ENCODE results near the gene TMEM108. TPM values are rescaled to one million over a fixed set of nuclear protein-coding genes. Genes with fewer than 3 reads are reported as not detected.

The TMEM108 gene
- polyA plus RNA-seq, 1 of the 3 experiments (the other 2 are of a cell fraction), result 8.6 TPM

DNA sequence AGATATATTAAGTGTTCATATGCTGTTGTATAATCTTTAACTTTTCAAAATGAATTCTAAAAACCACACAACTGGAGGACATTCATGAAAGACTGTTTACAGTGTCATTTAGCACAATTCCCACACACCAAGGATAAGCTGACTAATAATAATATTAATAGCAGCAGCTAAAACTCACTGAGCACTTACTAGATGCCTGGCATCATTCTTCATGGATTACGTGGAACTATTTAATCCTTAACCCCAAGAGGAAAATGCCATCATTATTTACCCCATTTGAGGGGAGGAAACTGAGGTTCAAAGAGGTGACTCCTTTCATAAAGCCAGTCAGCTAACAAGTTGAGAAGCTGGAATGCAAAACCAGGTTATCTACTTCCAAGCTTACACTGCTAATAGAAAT is 77.0 kb downstream of the TMEM108 start (continued):
- TF ChIP-seq, protein P1, sequence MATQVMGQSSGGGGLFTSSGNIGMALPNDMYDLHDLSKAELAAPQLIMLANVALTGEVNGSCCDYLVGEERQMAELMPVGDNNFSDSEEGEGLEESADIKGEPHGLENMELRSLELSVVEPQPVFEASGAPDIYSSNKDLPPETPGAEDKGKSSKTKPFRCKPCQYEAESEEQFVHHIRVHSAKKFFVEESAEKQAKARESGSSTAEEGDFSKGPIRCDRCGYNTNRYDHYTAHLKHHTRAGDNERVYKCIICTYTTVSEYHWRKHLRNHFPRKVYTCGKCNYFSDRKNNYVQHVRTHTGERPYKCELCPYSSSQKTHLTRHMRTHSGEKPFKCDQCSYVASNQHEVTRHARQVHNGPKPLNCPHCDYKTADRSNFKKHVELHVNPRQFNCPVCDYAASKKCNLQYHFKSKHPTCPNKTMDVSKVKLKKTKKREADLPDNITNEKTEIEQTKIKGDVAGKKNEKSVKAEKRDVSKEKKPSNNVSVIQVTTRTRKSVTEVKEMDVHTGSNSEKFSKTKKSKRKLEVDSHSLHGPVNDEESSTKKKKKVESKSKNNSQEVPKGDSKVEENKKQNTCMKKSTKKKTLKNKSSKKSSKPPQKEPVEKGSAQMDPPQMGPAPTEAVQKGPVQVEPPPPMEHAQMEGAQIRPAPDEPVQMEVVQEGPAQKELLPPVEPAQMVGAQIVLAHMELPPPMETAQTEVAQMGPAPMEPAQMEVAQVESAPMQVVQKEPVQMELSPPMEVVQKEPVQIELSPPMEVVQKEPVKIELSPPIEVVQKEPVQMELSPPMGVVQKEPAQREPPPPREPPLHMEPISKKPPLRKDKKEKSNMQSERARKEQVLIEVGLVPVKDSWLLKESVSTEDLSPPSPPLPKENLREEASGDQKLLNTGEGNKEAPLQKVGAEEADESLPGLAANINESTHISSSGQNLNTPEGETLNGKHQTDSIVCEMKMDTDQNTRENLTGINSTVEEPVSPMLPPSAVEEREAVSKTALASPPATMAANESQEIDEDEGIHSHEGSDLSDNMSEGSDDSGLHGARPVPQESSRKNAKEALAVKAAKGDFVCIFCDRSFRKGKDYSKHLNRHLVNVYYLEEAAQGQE (IDR thresholded peaks at IDR 0.05; ENCODE audit: low read depth, low read length), result no peak
- TF ChIP-seq FOXM1 (IDR thresholded peaks at IDR 0.05; ENCODE audit: low read depth) (no peak), JUND (IDR thresholded peaks at IDR 0.05) (no peak), YY1 (IDR thresholded peaks at IDR 0.05; ENCODE audit: low read depth) (no peak), SIN3A (IDR thresholded peaks at IDR 0.05; ENCODE audit: borderline replicate concordance, low read depth, low read length) (no peak), ELF1 (IDR thresholded peaks at IDR 0.05) (no peak), TEAD4 (IDR thresholded peaks at IDR 0.05; ENCODE audit: borderline replicate concordance, insufficient read depth) (no peak), SMC3 (IDR thresholded peaks at IDR 0.05; ENCODE audit: low read depth, low read length) (no peak)
- TF ChIP-seq, protein P2, sequence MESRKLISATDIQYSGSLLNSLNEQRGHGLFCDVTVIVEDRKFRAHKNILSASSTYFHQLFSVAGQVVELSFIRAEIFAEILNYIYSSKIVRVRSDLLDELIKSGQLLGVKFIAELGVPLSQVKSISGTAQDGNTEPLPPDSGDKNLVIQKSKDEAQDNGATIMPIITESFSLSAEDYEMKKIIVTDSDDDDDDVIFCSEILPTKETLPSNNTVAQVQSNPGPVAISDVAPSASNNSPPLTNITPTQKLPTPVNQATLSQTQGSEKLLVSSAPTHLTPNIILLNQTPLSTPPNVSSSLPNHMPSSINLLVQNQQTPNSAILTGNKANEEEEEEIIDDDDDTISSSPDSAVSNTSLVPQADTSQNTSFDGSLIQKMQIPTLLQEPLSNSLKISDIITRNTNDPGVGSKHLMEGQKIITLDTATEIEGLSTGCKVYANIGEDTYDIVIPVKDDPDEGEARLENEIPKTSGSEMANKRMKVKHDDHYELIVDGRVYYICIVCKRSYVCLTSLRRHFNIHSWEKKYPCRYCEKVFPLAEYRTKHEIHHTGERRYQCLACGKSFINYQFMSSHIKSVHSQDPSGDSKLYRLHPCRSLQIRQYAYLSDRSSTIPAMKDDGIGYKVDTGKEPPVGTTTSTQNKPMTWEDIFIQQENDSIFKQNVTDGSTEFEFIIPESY (IDR thresholded peaks at IDR 0.05; ENCODE audit: borderline replicate concordance, low read depth), result no peak

DNA sequence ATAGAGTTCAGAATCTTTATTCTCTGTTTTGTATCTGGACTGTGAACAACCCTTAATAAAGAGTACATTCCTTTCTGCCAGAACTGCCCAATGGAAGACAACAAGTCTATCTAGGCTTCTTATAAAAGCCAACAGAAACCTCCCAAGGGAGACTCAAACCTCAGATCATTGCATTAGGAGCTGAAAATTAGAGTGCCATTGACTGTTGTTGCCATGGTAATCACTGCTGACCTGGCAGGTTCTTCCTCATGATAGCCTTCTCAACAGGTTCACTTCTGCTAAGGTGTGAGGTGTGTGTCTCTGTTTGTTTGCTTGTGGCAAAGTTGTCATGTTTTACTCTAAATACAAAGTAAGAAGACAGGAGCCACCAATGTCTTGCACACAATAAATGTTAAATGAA is 79.2 kb downstream of the TMEM108 start:
- H3K4me3 ChIP-seq (ENCODE audit: low read depth in 2 of 2, low read length in 1 of 2), result no peak overlapping the region
- DNase-seq, result no peak
- no peak overlapping the region for H2AFZ ChIP-seq (ENCODE audit: low read depth)
- no peak overlapping the region for H3K9ac ChIP-seq
- no peaks in the 10 kb centered on the region for H3K36me3 ChIP-seq (replicated peaks in 1 of 2; ENCODE audit: control insufficient read depth in 1 of 2, insufficient read depth in 2 of 2, low read length in 1 of 2)
- no peak overlapping the region for H3K4me2 ChIP-seq
- no peaks in the 10 kb centered on the region for H4K20me1 ChIP-seq (ENCODE audit: insufficient read depth)
- no peak for TF ChIP-seq RCOR1 (IDR thresholded peaks at IDR 0.05; ENCODE audit: low read length)
- TF ChIP-seq RAD21 (IDR thresholded peaks at IDR 0.05; ENCODE audit: low read length), result no peak
- no peak for TF ChIP-seq GATA2 (CRISPR knock-in tag; IDR thresholded peaks at IDR 0.05)
- TF ChIP-seq, protein P3, sequence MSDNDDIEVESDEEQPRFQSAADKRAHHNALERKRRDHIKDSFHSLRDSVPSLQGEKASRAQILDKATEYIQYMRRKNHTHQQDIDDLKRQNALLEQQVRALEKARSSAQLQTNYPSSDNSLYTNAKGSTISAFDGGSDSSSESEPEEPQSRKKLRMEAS (IDR thresholded peaks at IDR 0.05; ENCODE audit: low read depth), result no peak
- TF ChIP-seq, protein P4, sequence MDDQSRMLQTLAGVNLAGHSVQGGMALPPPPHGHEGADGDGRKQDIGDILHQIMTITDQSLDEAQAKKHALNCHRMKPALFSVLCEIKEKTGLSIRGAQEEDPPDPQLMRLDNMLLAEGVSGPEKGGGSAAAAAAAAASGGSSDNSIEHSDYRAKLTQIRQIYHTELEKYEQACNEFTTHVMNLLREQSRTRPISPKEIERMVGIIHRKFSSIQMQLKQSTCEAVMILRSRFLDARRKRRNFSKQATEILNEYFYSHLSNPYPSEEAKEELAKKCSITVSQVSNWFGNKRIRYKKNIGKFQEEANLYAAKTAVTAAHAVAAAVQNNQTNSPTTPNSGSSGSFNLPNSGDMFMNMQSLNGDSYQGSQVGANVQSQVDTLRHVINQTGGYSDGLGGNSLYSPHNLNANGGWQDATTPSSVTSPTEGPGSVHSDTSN (IDR thresholded peaks at IDR 0.05), result no peak
- TF ChIP-seq, protein P1 (IDR thresholded peaks at IDR 0.05; ENCODE audit: low read depth, low read length), result no peak
- TF ChIP-seq RXRA (IDR thresholded peaks at IDR 0.05; ENCODE audit: borderline replicate concordance, low read depth), result no peak
- TF ChIP-seq ELF1 (IDR thresholded peaks at IDR 0.05), result no peak
- TF ChIP-seq, protein P5, sequence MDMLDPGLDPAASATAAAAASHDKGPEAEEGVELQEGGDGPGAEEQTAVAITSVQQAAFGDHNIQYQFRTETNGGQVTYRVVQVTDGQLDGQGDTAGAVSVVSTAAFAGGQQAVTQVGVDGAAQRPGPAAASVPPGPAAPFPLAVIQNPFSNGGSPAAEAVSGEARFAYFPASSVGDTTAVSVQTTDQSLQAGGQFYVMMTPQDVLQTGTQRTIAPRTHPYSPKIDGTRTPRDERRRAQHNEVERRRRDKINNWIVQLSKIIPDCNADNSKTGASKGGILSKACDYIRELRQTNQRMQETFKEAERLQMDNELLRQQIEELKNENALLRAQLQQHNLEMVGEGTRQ (IDR thresholded peaks at IDR 0.05; ENCODE audit: borderline replicate concordance, low read depth, low read length), result no peak
- TF ChIP-seq YY1 (IDR thresholded peaks at IDR 0.05; ENCODE audit: low read depth), result no peak
- TF ChIP-seq TAF1 (IDR thresholded peaks at IDR 0.05; ENCODE audit: borderline replicate concordance, low read depth, low read length), result no peak
- no peaks in the 10 kb centered on the region for H3K27me3 ChIP-seq (ENCODE audit: insufficient read depth)
- H3F3A ChIP-seq (replicated peaks; ENCODE audit: insufficient read depth), result no peaks in the 10 kb centered on the region
- H3K27ac ChIP-seq (ENCODE audit: low read depth in 2 of 2, low read length in 1 of 2), result no peak overlapping the region; a peak in 1 of 4 replicates
- no peaks in the 10 kb centered on the region for H3K79me2 ChIP-seq (ENCODE audit: insufficient read depth)
- H3K9me3 ChIP-seq, result no peaks in the 10 kb centered on the region
- CTCF ChIA-PET, result interaction anchor here (1.1 to 1.3 kb wide), 2 partner anchors 76 to 265 kb away, joined by 3 read pairs; no protein-coding TSS in a partner anchor
- POLR2A ChIA-PET, result no interaction called here
- H3K9me2 ChIP-seq, result no peaks in the 10 kb centered on the region
- H3K4me1 ChIP-seq (ENCODE audit: control insufficient read depth in 1 of 2, insufficient read depth in 2 of 2, low read depth in 1 of 2, low read length in 1 of 2), result peaks cover 10 to 12% of the 10 kb centered on the region in 2 experiments; a peak in 3 of 4 replicates

Measured in SK-N-SH (cell line).